Natural killer cell (primary cell): ENCODE results near the gene SNCB. TPM values are rescaled to one million over a fixed set of nuclear protein-coding genes. Genes with fewer than 3 reads are reported as not detected.
"Not testable (repeated sequence)": the region's sequence is repeated elsewhere in the genome, so short reads cannot be mapped to it uniquely, and the experiment has no call there.

Experiments
- ATAC-seq, 3 donors: fragments of 150-1000 bp in 2 of 3; fragments of 200-7000 bp in 1 of 3; cut with Tn5 transposase; 1 replicate in 1 of 3; 2 replicates in 2 of 3; pipeline ENCODE4 v1.10.0; 2021; ENCODE audit warnings: mild to moderate bottlenecking in 2 of 3, moderate library complexity in 2 of 3
- DNase-seq, 2 donors: peaks; one replicate each; pipeline versions ENCODE4 v3.0.0 to v3.0.0-alpha.2; 2013 to 2021; ENCODE audit warnings: mixed read lengths in 1 of 2
- H3K27ac ChIP-seq: one replicate; pipeline ENCODE4 v1.5.1; 2013; ENCODE audit warnings: mild to moderate bottlenecking, low read length
- H3K27me3 ChIP-seq: one replicate; pipeline ENCODE4 v1.6.1; 2013; ENCODE audit warnings: low read length; ENCODE audit not compliant: control insufficient read depth, insufficient read depth
- H3K36me3 ChIP-seq: one replicate; pipeline ENCODE4 v1.6.1; 2013; ENCODE audit warnings: low read length; ENCODE audit not compliant: control insufficient read depth, insufficient read depth
- H3K4me1 ChIP-seq: one replicate; pipeline ENCODE4 v1.6.1; 2013; ENCODE audit warnings: low read length; ENCODE audit not compliant: control insufficient read depth, insufficient read depth
- H3K4me3 ChIP-seq: one replicate; pipeline ENCODE4 v1.5.1; 2013; ENCODE audit warnings: low read length
- H3K9me3 ChIP-seq: one replicate; pipeline ENCODE4 v1.6.1; 2013; ENCODE audit warnings: low read length; ENCODE audit not compliant: control insufficient read depth, insufficient read depth
- H3K27ac Mint-ChIP-seq, 2 donors: one replicate each; pipeline ENCODE4 v1.8.0; 2022; ENCODE audit warnings: mild to moderate bottlenecking in 2 of 2, mixed read lengths in 2 of 2, moderate library complexity in 1 of 2
- H3K27me3 Mint-ChIP-seq, 2 donors: one replicate each; pipeline ENCODE4 v1.8.0; 2022; ENCODE audit warnings: low read depth in 2 of 2, mixed read lengths in 2 of 2
- H3K36me3 Mint-ChIP-seq: one replicate; pipeline ENCODE4 v1.8.0; 2022; ENCODE audit warnings: mixed read lengths
- H3K4me1 Mint-ChIP-seq, 2 donors: one replicate each; pipeline ENCODE4 v1.8.0; 2022; ENCODE audit warnings: mixed read lengths in 2 of 2
- H3K4me3 Mint-ChIP-seq: one replicate; pipeline ENCODE4 v1.8.0; 2022; ENCODE audit warnings: mild to moderate bottlenecking, moderate library complexity, mixed read lengths
- H3K9me3 Mint-ChIP-seq, 2 donors: one replicate each; pipeline ENCODE4 v1.8.0; 2022; ENCODE audit warnings: mixed read lengths in 2 of 2
- WGBS: methylation state at CpG from one replicate; pipeline ENCODE4 v1.1.7; 2013; ENCODE audit warnings: missing lambda C conversion rate; ENCODE audit not compliant: insufficient coverage; 5-methylcytosine and 5-hydroxymethylcytosine counted together
- intact Hi-C: fragments of 100-400 bp; cut with micrococcal nuclease; formaldehyde crosslinking; loops from one replicate; pipeline ENCODE4 v1.14.2; 2022
- total RNA-seq, 4 donors: library from RNA; stranded (reverse); fragments of 120-200 nt in 1 of 4; gene quantifications; one replicate each; pipeline versions ENCODE4 v1.2.3 to v1.2.4, GENCODE V29; 2013 to 2022
- TF ChIP-seq, protein P1 (sequence below): fragments of 200-600 bp; IDR thresholded peaks from one replicate; pipeline ENCODE4 v1.8.0; 2022; ENCODE audit warnings: antibody characterized with exemption

Gene SNCB
- total RNA-seq, 3 donors from 2014 or later (not counting 1 experiment from before 2014, with no cell fraction given) = not detected

DNA sequence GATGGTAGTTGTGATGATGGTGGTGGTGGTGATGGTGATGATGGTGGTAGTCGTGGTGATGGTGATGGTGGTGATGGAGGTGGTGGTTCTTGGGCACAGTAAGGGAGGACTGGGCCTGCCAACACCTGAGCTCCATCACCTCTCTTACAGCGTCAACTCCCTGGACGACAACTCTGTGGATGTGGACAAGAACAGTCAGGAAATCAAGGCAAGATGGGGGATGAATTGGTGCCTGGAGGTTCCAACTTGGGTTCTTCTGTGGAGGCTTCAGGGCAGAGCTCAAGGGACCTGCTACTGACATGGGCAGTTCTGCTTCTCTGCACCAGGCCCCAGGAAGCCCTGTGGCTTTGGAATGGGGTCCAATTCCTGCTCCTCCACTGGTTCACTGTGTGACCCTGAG is 37.8 kb downstream of the SNCB start:
- Histone ChIP-seq H3K27me3 (no peaks in the 10 kb centered on the region), H3K4me3 (no peak overlapping the region), H3K9me3 (no peaks in the 10 kb centered on the region), H3K27ac (no peak overlapping the region), H3K36me3 (no peaks in the 10 kb centered on the region), H3K4me1 (peaks cover 6% of the 10 kb centered on the region)
- H3K4me3 Mint-ChIP-seq = no peak overlapping the region
- DNase-seq (no peak), ATAC-seq (no peak)
- TF ChIP-seq, protein P1, sequence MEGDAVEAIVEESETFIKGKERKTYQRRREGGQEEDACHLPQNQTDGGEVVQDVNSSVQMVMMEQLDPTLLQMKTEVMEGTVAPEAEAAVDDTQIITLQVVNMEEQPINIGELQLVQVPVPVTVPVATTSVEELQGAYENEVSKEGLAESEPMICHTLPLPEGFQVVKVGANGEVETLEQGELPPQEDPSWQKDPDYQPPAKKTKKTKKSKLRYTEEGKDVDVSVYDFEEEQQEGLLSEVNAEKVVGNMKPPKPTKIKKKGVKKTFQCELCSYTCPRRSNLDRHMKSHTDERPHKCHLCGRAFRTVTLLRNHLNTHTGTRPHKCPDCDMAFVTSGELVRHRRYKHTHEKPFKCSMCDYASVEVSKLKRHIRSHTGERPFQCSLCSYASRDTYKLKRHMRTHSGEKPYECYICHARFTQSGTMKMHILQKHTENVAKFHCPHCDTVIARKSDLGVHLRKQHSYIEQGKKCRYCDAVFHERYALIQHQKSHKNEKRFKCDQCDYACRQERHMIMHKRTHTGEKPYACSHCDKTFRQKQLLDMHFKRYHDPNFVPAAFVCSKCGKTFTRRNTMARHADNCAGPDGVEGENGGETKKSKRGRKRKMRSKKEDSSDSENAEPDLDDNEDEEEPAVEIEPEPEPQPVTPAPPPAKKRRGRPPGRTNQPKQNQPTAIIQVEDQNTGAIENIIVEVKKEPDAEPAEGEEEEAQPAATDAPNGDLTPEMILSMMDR = no peak
- intact Hi-C loops = no loop called here
- H3K27me3 Mint-ChIP-seq = peaks cover 0 to 20% of the 10 kb centered on the region in 2 donors
- H3K36me3 Mint-ChIP-seq = no peaks in the 10 kb centered on the region
- H3K9me3 Mint-ChIP-seq = no peaks in the 10 kb centered on the region
- WGBS = 100% methylated on average over 2 of the region's 3 CpGs
- H3K27ac Mint-ChIP-seq = no peak overlapping the region
- peaks cover 0 to 7% of the 10 kb centered on the region in 2 donors for H3K4me1 Mint-ChIP-seq

DNA sequence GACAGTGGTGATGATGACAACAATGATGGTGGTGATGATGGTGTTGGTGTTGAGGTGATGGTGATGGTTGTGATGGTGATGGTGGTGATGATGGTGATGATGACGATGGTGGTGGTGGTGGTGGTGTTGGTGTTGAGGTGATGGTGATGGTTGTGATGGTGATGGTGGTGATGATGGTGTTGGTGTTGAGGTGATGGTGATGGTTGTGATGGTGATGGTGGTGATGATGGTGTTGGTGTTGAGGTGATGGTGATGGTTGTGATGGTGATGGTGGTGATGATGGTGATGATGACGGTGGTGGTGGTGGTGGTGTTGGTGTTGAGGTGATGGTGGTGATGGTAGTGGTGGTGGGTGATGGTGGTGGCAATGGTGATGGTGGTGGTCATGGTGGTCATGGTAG is 38.7 kb downstream of the SNCB start:
- H3K4me1 Mint-ChIP-seq, ATAC-seq, H3K9me3 ChIP-seq, H3K36me3 Mint-ChIP-seq, H3K27me3 ChIP-seq, H3K9me3 Mint-ChIP-seq, DNase-seq, intact Hi-C loops, H3K4me3 ChIP-seq, H3K4me3 Mint-ChIP-seq, H3K27ac Mint-ChIP-seq, H3K4me1 ChIP-seq, H3K27ac ChIP-seq, H3K36me3 ChIP-seq: not testable (repeated sequence)
- H3K27me3 Mint-ChIP-seq = peaks cover 0 to 20% of the 10 kb centered on the region in 2 donors
- 73% methylated on average over 2 of the region's 2 CpGs for WGBS

DNA sequence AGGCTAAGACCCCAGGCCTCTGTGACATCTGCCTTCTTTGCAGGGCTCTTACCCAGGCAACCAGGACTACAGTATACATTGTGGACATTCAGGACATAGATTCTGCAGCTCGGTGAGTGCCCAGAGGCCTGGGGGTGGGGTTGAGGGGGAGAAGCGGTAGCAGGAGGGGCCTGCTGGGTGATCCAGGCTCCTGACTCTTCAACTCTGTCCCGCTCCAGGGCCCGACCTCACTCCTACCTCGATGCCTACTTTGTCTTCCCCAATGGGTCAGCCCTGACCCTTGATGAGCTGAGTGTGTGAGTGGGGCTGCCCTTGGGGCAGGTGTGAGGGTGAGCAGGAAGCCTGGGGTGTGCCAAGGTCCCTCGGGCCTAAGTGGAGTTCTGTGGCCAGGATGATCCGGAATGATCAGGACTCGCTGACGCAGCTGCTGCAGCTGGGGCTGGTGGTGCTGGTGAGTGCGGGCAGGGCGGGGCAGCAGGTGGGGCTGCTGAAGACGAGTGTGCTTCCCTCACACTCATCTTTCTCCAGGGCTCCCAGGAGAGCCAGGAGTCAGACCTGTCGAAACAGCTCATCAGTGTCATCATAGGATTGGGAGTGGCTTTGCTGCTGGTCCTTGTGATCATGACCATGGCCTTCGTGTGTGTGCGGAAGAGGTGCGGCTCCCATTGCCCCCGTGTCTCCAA is 40.2 kb downstream of the SNCB start:
- Mint-ChIP-seq H3K9me3 (no peaks in the 10 kb centered on the region), H3K27me3 (peaks cover 0 to 9% of the 10 kb centered on the region in 2 donors), H3K4me1 (no peaks in the 10 kb centered on the region), H3K4me3 (no peak overlapping the region), H3K36me3 (no peaks in the 10 kb centered on the region), H3K27ac (no peak overlapping the region)
- no peaks in the 10 kb centered on the region for H3K27me3 ChIP-seq
- WGBS = 90% methylated on average over 13 of the region's 17 CpGs
- ATAC-seq (no peak), DNase-seq (no peak)
- TF ChIP-seq, protein P1 = no peak
- H3K36me3 ChIP-seq = no peaks in the 10 kb centered on the region
- H3K9me3 ChIP-seq = peaks cover 6% of the 10 kb centered on the region
- H3K4me1 ChIP-seq = no peaks in the 10 kb centered on the region
- intact Hi-C loops = no loop called here
- no peak overlapping the region for H3K27ac ChIP-seq
- H3K4me3 ChIP-seq = no peak overlapping the region

DNA sequence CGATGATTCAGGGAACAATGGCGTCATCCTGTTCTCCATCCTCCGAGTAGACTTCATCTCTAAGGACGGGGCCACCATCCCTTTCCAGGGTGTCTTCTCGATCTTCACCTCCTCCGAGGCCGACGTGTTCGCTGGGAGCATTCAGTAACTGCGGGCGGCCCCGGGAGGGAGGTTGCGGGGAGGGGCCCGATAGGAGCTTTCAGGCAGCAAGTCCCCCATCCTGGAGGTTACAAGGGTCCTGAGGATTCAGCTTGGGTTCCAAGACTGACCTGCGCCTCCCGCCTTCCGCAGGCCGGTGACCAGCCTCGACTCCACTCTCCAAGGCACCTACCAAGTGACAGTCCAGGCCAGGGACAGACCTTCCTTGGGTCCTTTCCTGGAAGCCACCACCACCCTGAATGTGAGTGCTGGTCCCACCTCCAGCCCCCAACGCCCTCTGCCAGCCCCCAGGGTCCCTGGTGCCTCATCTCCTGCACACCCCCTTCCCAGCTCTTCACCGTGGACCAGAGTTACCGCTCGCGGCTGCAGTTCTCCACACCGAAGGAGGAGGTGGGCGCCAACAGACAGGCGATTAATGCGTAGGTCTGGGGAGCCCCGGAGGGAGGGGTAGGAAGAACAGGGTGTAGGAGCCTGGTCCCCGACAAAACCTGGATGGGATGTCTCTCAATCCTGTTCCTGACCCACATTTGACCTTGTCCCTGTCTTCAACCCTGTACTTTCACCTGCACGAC is 41.1 kb downstream of the SNCB start:
- Histone ChIP-seq H3K4me1 (no peaks in the 10 kb centered on the region), H3K4me3 (no peak overlapping the region), H3K27me3 (no peaks in the 10 kb centered on the region), H3K36me3 (no peaks in the 10 kb centered on the region), H3K27ac (no peak overlapping the region), H3K9me3 (peaks cover 16% of the 10 kb centered on the region)
- TF ChIP-seq, protein P1 = no peak
- 91% methylated on average over 31 of the region's 31 CpGs for WGBS
- Mint-ChIP-seq H3K4me1 (no peaks in the 10 kb centered on the region), H3K4me3 (no peak overlapping the region), H3K27ac (no peak overlapping the region), H3K9me3 (no peaks in the 10 kb centered on the region), H3K36me3 (no peaks in the 10 kb centered on the region), H3K27me3 (peaks cover 0 to 6% of the 10 kb centered on the region in 2 donors)
- ATAC-seq (no peak), DNase-seq (no peak)
- intact Hi-C loops = no loop called here
